Trophoblast cell (in vitro differentiated cells and primary cell): Measurements from ENCODE around the gene ZBTB21.

Source experiments
- DNase-seq, 2 donors: peaks; one replicate each; pipeline ENCODE4 v3.0.0-alpha.2; 2016
- H2AFZ ChIP-seq: 2 replicates; pipeline ENCODE4 v1.6.1; 2013; ENCODE audit warnings: low read length, moderate library complexity, mild to moderate bottlenecking; ENCODE audit not compliant: insufficient read depth, poor library complexity
- H2AK5ac ChIP-seq: 2 replicates; pipeline ENCODE4 v1.6.1; 2013; ENCODE audit warnings: mild to moderate bottlenecking, low read length
- H2BK120ac ChIP-seq: 2 replicates; pipeline ENCODE4 v1.6.1; 2013; ENCODE audit warnings: low read length, mild to moderate bottlenecking, moderate library complexity; ENCODE audit not compliant: insufficient read depth, poor library complexity
- H2BK12ac ChIP-seq: 2 replicates; pipeline ENCODE4 v1.6.1; 2013; ENCODE audit warnings: mild to moderate bottlenecking, low read length, moderate library complexity
- H2BK5ac ChIP-seq: 2 replicates; pipeline ENCODE4 v1.6.1; 2013; ENCODE audit warnings: low read length, low read depth, moderate library complexity, mild to moderate bottlenecking; ENCODE audit not compliant: poor library complexity
- H3K14ac ChIP-seq: 2 replicates; pipeline ENCODE4 v1.6.1; 2013; ENCODE audit warnings: mild to moderate bottlenecking, low read length
- H3K18ac ChIP-seq: 2 replicates; pipeline ENCODE4 v1.6.1; 2013; ENCODE audit warnings: mild to moderate bottlenecking, low read length
- H3K23ac ChIP-seq: 2 replicates; pipeline ENCODE4 v1.6.1; 2013; ENCODE audit warnings: low read length
- H3K27ac ChIP-seq: 2 replicates; pipeline ENCODE4 v1.5.1; 2013; ENCODE audit warnings: low read depth, mild to moderate bottlenecking, inconsistent platforms, low read length, moderate library complexity
- H3K27me3 ChIP-seq: 2 replicates; pipeline ENCODE4 v1.6.1; 2013; ENCODE audit warnings: inconsistent platforms, mild to moderate bottlenecking, low read length, moderate library complexity; ENCODE audit not compliant: insufficient read depth
- H3K36me3 ChIP-seq, 2 experiments: 1 replicate in 1 of 2; 2 replicates in 1 of 2; pipeline ENCODE4 v1.6.1; 2013; ENCODE audit warnings: low read length in 2 of 2, mild to moderate bottlenecking in 2 of 2, moderate library complexity in 1 of 2; ENCODE audit not compliant: insufficient read depth in 2 of 2, control insufficient read depth in 1 of 2
- H3K4ac ChIP-seq: 2 replicates; pipeline ENCODE4 v1.6.1; 2013; ENCODE audit warnings: low read depth, mild to moderate bottlenecking, low read length, moderate library complexity
- H3K4me1 ChIP-seq, 2 experiments: 1 replicate in 1 of 2; 2 replicates in 1 of 2; pipeline ENCODE4 v1.6.1; 2013; ENCODE audit warnings: low read length in 2 of 2, mild to moderate bottlenecking in 2 of 2, moderate library complexity in 1 of 2; ENCODE audit not compliant: insufficient read depth in 2 of 2, control insufficient read depth in 1 of 2
- H3K4me2 ChIP-seq: 2 replicates; pipeline ENCODE4 v1.6.1; 2013; ENCODE audit warnings: inconsistent platforms, mild to moderate bottlenecking, low read length, moderate library complexity
- H3K4me3 ChIP-seq: 2 replicates; pipeline ENCODE4 v1.5.1; 2013; ENCODE audit warnings: mild to moderate bottlenecking, low read depth, low read length, inconsistent platforms
- H3K79me1 ChIP-seq: one replicate; pipeline ENCODE4 v1.6.1; 2013; ENCODE audit warnings: low read length
- H3K79me2 ChIP-seq: 2 replicates; pipeline ENCODE4 v1.6.1; 2013; ENCODE audit warnings: low read length, mild to moderate bottlenecking; ENCODE audit not compliant: control insufficient read depth, insufficient read depth, poor library complexity
- H3K9ac ChIP-seq: 2 replicates; pipeline ENCODE4 v1.6.1; 2013; ENCODE audit warnings: mild to moderate bottlenecking, low read length
- H3K9me3 ChIP-seq: 2 replicates; pipeline ENCODE4 v1.6.1; 2013; ENCODE audit warnings: low read depth, mild to moderate bottlenecking, control low read depth, inconsistent platforms, low read length; ENCODE audit not compliant: insufficient read depth
- H4K12ac ChIP-seq: 2 replicates; pipeline ENCODE4 v1.6.1; 2013; ENCODE audit warnings: low read depth, mild to moderate bottlenecking, low read length, moderate library complexity
- H4K8ac ChIP-seq: 2 replicates; pipeline ENCODE4 v1.6.1; 2013; ENCODE audit warnings: low read depth, mild to moderate bottlenecking, low read length, moderate library complexity
- H4K91ac ChIP-seq: one replicate; pipeline ENCODE4 v1.6.1; 2013; ENCODE audit warnings: low read depth, mild to moderate bottlenecking, low read length, moderate library complexity
- WGBS: extraction: QIAGEN DNeasy Blood & Tissue Kit; methylation state at CpG from one replicate; pipeline ENCODE4 v1.1.7; 2013; ENCODE audit warnings: missing lambda C conversion rate; ENCODE audit not compliant: insufficient read length, insufficient coverage; ENCODE audit errors: extremely low coverage; 5-methylcytosine and 5-hydroxymethylcytosine counted together

The ZBTB21 gene

GRCh38 chr21:42022906-42023305 is 12.7 kb upstream of the ZBTB21 start:
- Histone ChIP-seq H3K27me3 (no peaks in the 10 kb centered on the region), H3K9me3 (peaks cover 10% of the 10 kb centered on the region), H3K4me2 (no peak overlapping the region), H3K4me1 (peaks cover 0 to 2% of the 10 kb centered on the region in 2 experiments), H2AK5ac (no peak overlapping the region), H4K91ac (no peak overlapping the region), H3K79me2 (no peaks in the 10 kb centered on the region), H4K12ac (no peak overlapping the region), H3K23ac (no peak overlapping the region), H3K14ac (no peak overlapping the region), H4K8ac (no peak overlapping the region), H3K27ac (no peak overlapping the region), H2AFZ (no peak overlapping the region), H3K79me1 (no peaks in the 10 kb centered on the region), H3K9ac (no peak overlapping the region), H3K18ac (no peak overlapping the region), H2BK5ac (no peak overlapping the region), H2BK12ac (no peak overlapping the region), H2BK120ac (no peak overlapping the region), H3K4ac (no peak overlapping the region), H3K36me3 (no peaks in the 10 kb centered on the region), H3K4me3 (no peak overlapping the region)
- WGBS: no CpG with 5 or more reads among the region's 11 CpGs
- no peak for DNase-seq

GRCh38 chr21:42022091-42022430 is 11.9 kb upstream of the ZBTB21 start:
- DNase-seq: no peak
- H3K79me2 ChIP-seq: no peaks in the 10 kb centered on the region
- no peak overlapping the region for H4K8ac ChIP-seq
- H3K27me3 ChIP-seq: no peaks in the 10 kb centered on the region
- H2AFZ ChIP-seq: no peak overlapping the region
- H3K4ac ChIP-seq: no peak overlapping the region
- no peak overlapping the region for H3K9ac ChIP-seq
- no peak overlapping the region for H4K91ac ChIP-seq
- H3K4me1 ChIP-seq: peaks cover 0 to 2% of the 10 kb centered on the region in 2 experiments
- H2BK12ac ChIP-seq: no peak overlapping the region
- H3K14ac ChIP-seq: no peak overlapping the region
- H2BK120ac ChIP-seq: no peak overlapping the region
- WGBS: no CpG with 5 or more reads among the region's 12 CpGs
- H3K79me1 ChIP-seq: no peaks in the 10 kb centered on the region
- H3K9me3 ChIP-seq: peaks cover 6% of the 10 kb centered on the region
- H3K4me2 ChIP-seq: no peak overlapping the region
- no peak overlapping the region for H3K27ac ChIP-seq
- H3K18ac ChIP-seq: no peak overlapping the region
- no peak overlapping the region for H4K12ac ChIP-seq
- no peaks in the 10 kb centered on the region for H3K36me3 ChIP-seq
- H3K23ac ChIP-seq: no peak overlapping the region
- no peak overlapping the region for H2BK5ac ChIP-seq
- no peak overlapping the region for H3K4me3 ChIP-seq
- H2AK5ac ChIP-seq: no peak overlapping the region

GRCh38 chr21:42021371-42022090 is 11.4 kb upstream of the ZBTB21 start:
- Histone ChIP-seq H2AK5ac (no peak overlapping the region), H3K79me1 (no peaks in the 10 kb centered on the region), H3K27ac (no peak overlapping the region), H3K9me3 (peaks cover 2% of the 10 kb centered on the region), H3K23ac (no peak overlapping the region), H3K14ac (no peak overlapping the region), H3K36me3 (no peaks in the 10 kb centered on the region), H2BK12ac (no peak overlapping the region), H2BK120ac (no peak overlapping the region), H3K27me3 (no peaks in the 10 kb centered on the region), H2BK5ac (no peak overlapping the region), H3K4me3 (no peak overlapping the region), H3K79me2 (no peaks in the 10 kb centered on the region), H3K4ac (no peak overlapping the region), H4K91ac (no peak overlapping the region), H4K8ac (no peak overlapping the region), H3K4me1 (peaks cover 0 to 2% of the 10 kb centered on the region in 2 experiments), H3K4me2 (no peak overlapping the region), H3K9ac (no peak overlapping the region), H2AFZ (no peak overlapping the region), H3K18ac (no peak overlapping the region), H4K12ac (no peak overlapping the region)
- WGBS: no CpG with 5 or more reads among the region's 20 CpGs
- DNase-seq: no peak

- no peak overlapping the region for H3K4me2 ChIP-seq
- H3K4ac ChIP-seq: no peak overlapping the region
- no peak for DNase-seq
- H3K4me3 ChIP-seq: no peak overlapping the region
- H3K27ac ChIP-seq: no peak overlapping the region
- H4K91ac ChIP-seq: no peak overlapping the region
- no peak overlapping the region for H2AK5ac ChIP-seq
- H3K23ac ChIP-seq: no peak overlapping the region
- no peaks in the 10 kb centered on the region for H3K79me1 ChIP-seq
- no peak overlapping the region for H4K12ac ChIP-seq
- no peak overlapping the region for H3K9ac ChIP-seq
- no peaks in the 10 kb centered on the region for H3K79me2 ChIP-seq
- H2AFZ ChIP-seq: no peak overlapping the region
- H3K14ac ChIP-seq: no peak overlapping the region
- H3K4me1 ChIP-seq: no peaks in the 10 kb centered on the region
- H3K9me3 ChIP-seq: no peaks in the 10 kb centered on the region
- H4K8ac ChIP-seq: no peak overlapping the region
- H2BK120ac ChIP-seq: no peak overlapping the region
- no peak overlapping the region for H2BK12ac ChIP-seq
- H3K18ac ChIP-seq: no peak overlapping the region
- no CpG with 5 or more reads among the region's 6 CpGs for WGBS
- H3K36me3 ChIP-seq: no peaks in the 10 kb centered on the region
- H2BK5ac ChIP-seq: no peak overlapping the region
- no peaks in the 10 kb centered on the region for H3K27me3 ChIP-seq
Measured at GRCh38 chr21:42019706-42020105, 9.5 kb upstream of the ZBTB21 start.
